HG03439 (cell line): ENCODE results near the gene ACVR1C.
"Not testable (repeated sequence)": the region's sequence is repeated elsewhere in the genome, so short reads cannot be mapped to it uniquely, and the experiment has no call there.

Experiments used
- ATAC-seq: cut with Tn5 transposase; IDR thresholded peaks from one replicate; pipeline ENCODE4 v1.9.1; 2021; ENCODE audit warnings: mild to moderate bottlenecking, moderate library complexity; ENCODE audit not compliant: unreplicated experiment

ACVR1C gene

DNA sequence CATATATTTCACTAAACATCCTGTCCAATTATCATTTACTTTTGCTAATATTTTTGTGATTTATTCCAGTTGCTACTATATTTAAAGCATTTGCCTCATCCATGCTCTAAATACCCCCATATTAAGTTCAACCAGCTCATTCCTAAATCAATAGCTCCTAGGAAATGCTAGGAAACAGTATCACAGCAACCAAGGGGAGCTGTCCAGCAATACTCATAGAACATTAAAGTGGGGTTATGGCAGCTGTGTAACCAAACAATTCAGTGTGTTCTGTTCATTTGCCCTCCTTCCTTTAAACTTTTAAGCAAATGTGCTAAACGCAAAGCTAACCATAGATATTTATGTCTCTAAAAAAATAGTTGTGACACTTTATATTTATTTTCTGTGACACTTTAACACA lies 41.1 kb downstream of the ACVR1C start:
- no peak for ATAC-seq

DNA sequence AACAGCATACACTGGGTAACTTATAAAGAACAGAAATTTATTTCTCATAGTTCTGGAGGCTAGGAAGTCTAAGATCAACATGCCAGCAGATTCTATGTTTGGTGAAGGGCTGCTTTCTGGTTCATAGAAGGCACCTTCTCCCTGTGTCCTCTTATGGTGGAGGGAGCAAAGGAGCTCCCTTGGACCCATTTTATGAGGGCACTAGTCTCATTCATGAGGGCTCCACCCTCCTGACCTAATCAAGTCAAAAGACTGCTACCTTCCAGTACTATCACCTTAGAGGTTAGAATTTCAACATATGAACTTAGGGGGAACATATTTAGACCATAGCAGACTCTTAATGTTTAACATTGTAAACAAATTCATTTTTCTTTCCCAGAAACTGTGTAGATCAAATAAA lies 54.5 kb downstream of the ACVR1C start:
- ATAC-seq, result no peak

DNA sequence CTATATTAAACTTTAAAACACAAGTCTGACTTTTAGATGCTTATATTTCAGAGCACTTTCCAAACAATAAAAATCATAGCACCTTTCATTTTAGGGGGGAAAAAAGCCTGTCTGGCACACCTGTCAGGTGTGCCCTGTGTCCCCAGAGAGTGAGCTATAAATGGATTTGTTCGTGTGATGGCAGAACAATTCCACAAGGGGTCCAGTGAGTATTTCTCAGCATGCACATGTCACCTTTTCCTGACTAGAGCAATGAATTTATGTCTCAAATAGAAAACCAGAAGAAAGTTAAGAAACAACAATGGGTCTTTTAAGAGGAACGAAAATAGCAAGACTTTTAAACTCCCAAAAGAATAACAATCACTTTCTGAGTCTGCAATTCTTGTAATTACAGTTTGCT lies 55.9 kb downstream of the ACVR1C start:
- ATAC-seq, result no peak

DNA sequence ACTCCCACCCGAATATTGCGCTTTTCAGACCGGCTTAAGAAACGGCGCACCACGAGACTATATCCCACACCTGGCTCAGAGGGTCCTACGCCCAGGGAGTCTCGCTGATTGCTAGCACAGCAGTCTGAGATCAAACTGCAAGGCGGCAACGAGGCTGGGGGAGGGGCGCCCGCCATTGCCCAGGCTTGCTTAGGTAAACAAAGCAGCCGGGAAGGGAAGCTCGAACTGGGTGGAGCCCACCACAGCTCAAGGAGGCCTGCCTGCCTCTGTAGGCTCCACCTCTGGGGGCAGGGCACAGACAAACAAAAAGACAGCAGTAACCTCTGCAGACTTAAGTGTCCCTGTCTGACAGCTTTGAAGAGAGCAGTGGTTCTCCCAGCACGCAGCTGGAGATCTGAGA lies 62.0 kb downstream of the ACVR1C start:
- ATAC-seq, result not testable (repeated sequence)

DNA sequence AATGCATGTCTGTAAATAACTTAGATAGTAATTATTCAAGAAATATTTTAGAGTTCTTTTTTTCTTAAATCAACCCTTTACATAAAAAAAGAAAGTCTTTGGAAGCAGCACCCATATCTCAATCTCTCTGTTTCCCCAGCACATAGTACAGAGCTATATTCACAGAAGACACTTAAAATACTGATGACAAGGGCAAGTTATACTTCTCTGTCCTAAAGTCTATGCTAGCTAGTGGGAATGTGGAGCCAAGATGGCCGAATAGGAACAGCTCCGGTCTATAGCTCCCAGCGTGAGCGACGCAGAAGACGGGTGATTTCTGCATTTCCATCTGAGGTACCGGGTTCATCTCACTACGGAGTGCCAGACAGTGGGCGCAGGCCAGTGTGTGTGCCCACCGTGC lies 62.6 kb downstream of the ACVR1C start:
- ATAC-seq, result not testable (repeated sequence)

DNA sequence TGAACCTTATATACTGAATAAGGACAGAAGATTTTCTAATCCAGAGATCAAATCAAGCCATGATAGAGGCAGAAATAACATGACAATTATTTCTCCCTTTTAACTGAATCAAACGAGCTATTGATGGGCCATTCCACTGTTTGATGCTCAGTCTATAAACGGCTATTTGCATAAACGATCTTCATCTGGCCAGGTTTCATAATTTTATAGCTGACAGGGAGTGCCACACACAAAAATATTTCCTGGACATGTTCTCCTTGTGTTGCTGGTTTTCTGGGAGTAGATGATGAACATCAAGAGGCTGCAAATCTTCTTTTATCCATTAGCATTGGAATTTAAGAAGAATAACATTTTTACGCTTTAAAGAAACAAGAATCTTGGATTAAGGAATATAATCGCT lies 63.1 kb downstream of the ACVR1C start:
- ATAC-seq, result no peak

DNA sequence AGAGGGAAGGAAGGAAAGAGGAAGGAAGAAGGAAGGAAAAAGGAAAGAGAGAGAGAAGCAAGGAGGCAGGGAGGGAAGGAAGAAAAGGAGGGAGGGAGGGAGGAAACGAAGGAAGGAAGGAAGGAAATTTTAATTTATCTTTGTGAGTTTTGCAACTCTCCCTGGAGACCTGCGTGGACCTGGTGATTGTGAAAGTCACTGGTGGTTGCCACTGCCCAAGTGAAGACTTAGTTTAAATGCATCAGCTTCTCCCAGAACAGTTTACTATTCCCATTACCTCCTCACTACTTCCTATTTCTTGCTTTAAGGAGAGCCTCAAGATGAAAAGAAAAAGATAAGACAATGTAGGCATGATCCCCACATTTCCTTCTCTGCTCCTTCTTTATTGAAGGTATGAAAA lies 68.8 kb downstream of the ACVR1C start:
- ATAC-seq, result no peak

DNA sequence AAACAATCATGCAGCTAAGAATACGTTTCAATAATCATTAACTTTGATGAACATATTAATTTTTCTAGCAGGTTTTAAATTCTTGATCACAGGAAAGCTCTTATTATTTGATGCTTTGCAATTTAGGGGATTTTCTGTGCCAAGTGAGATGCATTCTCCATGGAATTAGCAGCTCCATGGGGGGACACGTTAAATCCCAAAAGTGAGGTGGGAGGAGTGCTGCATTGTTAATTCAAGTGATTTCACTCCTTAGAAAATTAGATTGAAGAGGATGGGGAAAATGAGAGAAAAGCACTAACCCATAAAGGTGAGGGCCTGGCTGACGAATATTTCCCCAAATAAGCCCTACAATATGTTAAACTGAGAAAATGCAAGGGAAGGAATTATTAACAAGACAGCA lies 69.2 kb downstream of the ACVR1C start:
- no peak for ATAC-seq

DNA sequence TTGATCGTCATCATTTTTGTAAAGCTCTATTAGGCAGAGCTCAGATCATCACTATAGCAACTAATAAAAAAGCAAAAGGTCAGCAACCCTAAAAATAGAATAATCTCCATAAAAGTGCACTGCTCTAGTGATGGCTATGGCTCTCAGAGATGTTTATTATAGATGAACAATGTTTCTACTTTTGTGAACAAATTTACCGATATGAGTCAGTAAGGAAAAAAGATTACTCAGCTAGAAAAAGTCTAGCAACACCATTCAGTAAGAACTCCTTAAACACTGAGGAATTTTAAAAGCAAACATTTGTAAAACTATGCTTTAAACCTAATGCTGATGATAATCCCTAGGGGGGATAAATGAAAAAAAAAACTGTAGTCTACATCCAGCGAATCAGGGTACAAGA lies 69.6 kb downstream of the ACVR1C start:
- ATAC-seq, result no peak

DNA sequence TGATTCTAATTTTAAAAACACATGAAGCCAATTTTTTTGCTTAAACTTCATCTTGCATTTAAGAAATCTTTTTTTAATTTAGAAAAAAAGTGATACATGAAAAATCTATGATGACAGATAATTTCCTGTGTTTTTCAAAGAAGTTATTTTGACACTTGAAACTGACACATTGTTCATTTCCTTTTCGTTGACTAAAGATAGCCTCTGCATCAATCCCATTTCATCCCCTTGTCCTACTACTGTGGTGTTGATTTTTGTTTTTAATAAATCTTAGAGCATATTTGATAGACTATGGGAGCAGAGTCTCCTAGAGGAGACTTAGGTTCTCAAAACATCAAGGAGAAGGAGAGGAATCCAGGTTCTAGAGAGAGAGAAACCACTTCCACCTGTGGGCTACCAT lies 70.9 kb downstream of the ACVR1C start:
- ATAC-seq, result no peak

DNA sequence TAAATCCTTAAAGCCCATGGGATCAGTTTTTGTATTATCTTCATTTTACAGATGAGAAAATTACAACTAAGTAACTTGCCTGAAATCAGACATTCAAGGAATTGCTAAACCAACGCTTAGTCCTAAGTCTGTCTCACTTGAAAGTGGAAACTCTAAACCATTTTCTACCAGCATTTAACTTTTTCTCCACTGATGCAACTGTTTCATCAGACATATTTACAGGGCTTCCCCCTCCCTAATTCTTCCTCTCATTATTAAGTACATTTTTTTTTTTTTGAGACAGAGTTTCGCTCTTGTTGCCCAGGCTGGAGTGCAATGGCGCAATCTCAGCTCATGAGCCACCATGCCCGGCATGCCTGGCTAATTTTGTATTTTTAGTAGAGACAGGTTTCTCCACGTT lies 88.6 kb downstream of the ACVR1C start:
- ATAC-seq, result no peak

DNA sequence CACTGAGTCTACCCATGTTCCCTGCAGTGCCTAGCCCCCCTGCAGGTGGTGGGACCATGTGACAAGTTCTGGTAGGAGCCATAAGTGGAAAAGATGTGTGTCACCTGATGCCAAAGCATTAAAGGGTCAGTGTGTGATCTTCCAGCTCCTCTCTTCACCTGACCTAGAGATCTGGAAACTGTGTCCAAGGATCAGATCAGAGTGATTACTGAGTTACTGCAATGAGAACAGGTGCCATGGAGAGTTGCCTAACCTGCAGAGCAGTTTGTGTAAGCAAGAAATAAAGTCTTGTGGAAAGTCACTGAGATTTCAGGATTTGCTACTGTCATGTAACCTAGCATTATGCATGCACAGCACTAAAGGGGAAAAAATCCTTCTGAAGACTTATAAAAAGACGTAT lies 90.6 kb downstream of the ACVR1C start:
- ATAC-seq, result no peak

DNA sequence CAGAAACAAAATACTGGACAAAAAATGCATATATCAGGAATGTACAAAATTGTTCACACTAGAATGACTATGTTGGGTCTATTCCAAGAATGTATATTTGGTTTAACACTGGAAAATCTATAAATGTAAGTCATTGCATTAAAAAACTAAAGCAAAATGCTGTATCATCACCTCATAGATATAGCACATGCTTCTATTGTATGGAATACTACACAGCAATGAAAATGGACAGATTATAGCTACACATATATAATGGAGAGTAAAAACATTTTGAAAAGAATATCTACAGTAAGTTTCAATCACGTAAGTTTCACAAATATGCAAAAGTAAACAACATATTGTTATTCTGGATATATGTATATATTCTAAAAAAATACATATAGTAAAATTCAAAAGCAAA lies 91.8 kb downstream of the ACVR1C start:
- no peak for ATAC-seq

DNA sequence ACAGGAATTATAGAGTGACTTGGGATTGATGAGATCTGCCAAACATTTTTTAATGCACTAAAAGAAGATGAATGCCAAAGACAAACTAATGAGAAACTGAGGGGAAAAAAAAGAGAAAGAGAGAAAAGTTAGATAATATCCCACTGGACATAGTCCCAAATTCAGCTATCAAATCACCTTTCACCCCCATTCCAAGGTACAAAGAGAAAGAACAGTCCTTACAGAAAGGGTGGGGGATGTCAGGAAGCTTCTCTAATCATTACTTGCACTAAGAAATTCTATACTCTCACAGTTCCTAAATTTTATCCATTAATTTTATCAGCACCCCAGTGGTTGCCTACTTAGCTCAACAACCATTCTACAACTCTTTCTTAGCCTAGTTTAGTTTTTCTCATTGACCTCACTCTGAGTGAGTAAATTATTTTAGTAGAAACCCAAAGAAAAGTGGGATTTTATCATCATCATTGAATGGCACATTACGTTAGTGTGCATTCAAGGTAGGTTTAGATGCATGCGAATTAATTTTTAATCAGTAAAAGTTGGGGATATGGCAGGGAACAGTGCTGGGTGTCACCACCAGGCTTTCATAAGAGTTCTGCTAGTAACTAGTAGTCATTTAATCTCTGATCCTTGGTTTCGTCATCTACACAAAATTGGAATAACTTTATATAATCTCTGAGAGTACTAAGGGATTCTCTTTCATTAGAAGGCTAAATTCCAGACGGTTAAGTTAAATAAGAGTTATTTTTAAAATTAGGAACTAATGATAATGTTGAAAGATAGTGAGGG lies 99.5 kb downstream of the ACVR1C start:
- no peak for ATAC-seq

DNA sequence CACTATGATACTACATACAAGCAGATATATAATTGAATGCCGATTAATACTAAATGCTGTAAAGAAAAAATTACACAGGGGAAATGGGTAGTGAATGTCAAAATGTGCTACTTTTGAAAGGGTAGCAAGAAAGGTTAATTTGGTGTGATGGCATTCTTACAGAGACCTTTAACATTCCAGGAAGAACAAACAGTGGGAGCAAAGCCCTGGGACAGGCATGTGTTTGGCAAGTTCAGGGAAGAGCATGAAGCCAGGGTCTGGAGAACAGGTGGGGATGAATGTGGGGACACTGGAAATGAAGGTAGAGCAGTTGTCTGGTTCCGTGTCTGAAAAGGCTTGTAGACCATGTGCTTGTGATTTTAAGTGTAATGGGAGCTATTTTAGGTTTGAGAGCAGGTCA lies 102.6 kb downstream of the ACVR1C start:
- ATAC-seq, result no peak

DNA sequence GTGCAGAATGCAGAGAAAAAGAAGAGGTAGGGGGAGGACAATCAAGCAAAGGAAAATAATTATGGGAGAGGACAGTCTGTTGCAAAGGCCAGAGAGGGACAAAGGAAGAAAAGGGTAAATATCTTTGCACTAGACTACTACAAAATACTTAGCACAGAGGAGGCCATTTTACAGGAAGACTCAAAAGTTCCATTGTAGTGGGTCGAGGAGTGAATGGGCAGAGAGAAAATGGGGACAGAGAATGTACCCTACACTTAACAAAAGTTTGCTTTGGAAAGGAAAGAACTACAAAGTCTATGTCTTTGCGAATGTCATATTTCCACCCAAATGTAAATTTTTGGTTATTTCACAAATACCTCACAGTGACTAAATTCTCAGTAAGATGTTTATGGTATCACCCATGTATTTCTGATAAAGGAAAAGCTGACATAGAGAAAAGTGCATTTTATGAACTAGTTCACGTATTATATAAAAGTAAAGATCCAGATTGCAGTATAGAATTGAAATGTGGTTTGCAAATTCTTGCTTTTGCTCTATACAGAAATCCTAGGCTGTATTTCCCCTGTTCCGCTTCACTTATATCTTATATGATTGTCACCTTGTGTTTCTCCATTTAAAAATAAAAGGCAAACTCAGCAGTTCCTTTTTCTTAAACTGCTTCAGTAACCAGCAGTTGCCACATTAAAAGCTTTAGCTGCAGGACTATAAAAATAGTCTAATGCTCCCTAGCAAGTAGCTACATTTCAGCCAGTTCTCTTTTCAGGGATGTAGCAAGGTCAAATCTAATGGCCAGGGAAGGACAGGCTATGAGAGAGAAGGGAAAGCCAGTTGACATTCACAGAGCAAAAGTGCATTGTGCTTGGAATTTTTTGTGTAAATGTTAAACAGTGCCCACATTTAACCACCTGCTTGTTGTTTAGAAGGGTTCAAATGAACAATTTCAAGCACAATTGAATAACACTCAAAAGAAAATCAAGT lies 105.1 kb downstream of the ACVR1C start:
- no peak for ATAC-seq

DNA sequence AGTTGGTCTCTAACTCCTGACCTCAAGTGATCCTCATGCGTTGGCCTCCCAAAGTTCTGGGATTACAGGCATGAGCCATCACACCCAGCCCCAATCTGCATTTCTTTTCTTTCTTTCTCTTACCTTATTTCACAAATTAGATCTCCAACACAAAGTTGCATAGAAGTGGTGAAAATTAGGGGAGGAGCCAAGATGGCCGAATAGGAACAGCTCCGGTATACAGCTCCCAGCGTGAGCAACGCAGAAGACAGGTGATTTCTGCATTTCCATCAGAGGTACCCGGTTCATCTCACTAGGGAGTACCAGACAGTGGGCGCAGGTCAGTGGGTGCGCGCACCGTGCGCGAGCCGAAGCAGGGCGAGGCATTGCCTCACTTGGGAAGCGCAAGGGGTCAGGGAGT lies 113.7 kb downstream of the ACVR1C start:
- not testable (repeated sequence) for ATAC-seq

DNA sequence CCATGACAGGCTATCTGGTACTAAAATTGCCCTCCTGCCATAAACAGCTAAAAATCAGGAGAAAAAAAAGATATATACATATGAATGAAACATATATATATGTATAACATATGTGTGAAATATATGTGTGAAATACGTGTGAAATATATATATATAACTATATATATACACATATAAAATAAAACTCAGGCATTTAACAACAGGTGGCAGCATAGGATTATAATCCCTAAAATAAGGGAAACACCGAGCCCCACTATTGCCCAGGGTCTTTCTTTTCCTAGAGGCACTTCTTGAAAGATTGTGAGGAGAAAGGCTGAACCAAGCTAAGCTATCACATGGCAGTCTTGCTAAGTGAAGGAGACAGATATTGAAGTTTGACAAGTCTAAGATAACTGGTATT lies 118.9 kb downstream of the ACVR1C start:
- no peak for ATAC-seq

DNA sequence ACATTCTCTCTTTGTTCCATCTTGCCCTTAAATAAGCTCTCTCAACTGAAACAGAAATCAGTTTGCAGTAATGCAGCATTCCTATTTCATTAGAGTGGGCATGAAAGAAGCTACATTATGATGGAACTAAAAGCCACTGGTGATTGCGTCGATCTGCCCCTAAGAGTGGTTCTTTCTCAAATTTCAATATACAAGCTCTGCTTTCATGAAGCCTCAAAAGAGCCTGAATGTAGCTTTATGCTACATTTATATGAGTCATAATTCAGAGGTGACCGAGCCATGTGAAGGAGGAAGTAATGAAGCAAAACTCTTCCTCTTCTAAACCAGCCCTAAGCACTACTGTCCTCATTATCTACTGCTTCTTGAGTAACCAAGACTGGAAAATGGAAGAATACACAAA lies 120.0 kb downstream of the ACVR1C start:
- no peak for ATAC-seq

DNA sequence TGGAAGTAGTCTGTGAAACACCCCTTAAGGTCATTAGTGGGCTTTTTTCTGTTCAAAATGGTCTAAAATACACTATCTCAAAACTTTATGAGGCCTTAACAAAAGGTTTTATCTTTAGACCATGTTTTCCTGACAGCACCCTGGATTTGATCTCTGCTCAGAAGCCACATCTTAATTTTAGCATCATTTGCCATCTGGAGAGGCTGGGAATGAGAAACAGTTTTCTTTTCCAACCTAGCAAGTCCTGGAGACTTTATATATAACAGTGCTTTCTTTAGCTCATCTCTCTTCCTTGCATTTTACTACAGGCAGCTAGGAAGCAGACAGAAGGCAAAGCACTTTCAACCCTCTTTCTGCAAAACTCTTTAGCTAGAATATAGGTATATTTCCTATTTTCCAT lies 122.1 kb downstream of the ACVR1C start:
- no peak for ATAC-seq

DNA sequence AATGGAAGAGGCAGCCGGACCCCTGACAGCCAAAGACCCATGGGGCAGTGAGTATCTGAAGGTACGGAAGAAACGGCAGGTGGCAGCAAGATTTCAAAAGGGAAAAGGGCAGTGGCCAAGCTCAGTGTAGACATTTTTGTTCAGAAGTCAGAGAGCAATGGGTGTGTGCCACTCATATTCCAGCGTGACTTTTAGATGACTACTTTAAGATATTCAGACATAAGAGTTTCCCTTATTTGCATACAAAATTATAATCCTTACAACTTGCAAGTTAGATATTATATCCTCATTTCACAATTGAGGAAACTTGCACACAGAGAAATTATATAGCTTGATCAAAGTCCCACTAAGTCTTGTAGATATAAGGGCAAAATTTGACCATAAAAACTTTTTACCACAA lies 124.0 kb downstream of the ACVR1C start:
- no peak for ATAC-seq

DNA sequence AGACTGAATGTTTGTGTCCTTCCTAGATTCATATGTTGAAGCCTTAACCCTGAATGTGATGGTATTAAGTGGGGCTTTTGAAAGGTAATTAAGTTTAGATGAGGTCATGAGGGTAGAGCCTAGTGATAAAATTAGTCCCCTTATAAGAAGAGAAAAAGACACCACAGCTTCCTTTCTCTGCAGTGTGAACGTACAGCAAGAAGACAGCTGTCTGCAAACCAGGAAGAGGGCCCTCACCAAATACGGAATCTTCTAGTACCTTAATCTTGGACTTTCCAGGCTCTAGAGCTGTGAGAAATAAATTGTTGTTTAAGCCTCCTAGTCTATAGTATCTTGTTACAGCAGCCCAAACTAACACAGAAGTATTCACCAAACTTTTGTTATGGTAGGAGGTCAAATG lies 127.6 kb downstream of the ACVR1C start:
- ATAC-seq, result no peak
